Colonic mucosa (tissue), 4 donors: Measurements from ENCODE around the gene S100A7A. TPM values are rescaled to one million over a fixed set of nuclear protein-coding genes. Genes with fewer than 3 reads are reported as not detected.

ENCODE experiments used
- DNase-seq: peaks from one replicate; pipeline ENCODE4 v3.0.0-alpha.2; 2020
- H3K27ac ChIP-seq: fragments of 200-600 bp; one replicate; pipeline ENCODE4 v1.8.0; 2021
- H3K27me3 ChIP-seq: fragments of 200-600 bp; one replicate; pipeline ENCODE4 v1.8.0; 2021
- H3K36me3 ChIP-seq: fragments of 200-600 bp; one replicate; pipeline ENCODE4 v1.8.0; 2021
- H3K4me1 ChIP-seq: fragments of 200-600 bp; one replicate; pipeline ENCODE4 v1.8.0; 2021; ENCODE audit warnings: mild to moderate bottlenecking
- H3K4me3 ChIP-seq: fragments of 200-600 bp; one replicate; pipeline ENCODE4 v1.8.0; 2021
- H3K9ac ChIP-seq, 2 donors: one replicate each; pipeline ENCODE4 v1.7.0; 2013; ENCODE audit warnings: control low read depth in 2 of 2, low read depth in 2 of 2, low read length in 2 of 2
- H3K9me3 ChIP-seq: fragments of 200-600 bp; one replicate; pipeline ENCODE4 v1.8.0; 2021
- intact Hi-C: fragments of 100-400 bp; cut with DNase I; formaldehyde crosslinking; loops from one replicate; pipeline ENCODE4 v1.14.1; 2022
- total RNA-seq, 2 donors: library from RNA; stranded (reverse); fragmentation: NEBNext Ultra II Directional in 1 of 2; extraction: Animal tissue kit (Norgen Biotek cat#: 25700) in 1 of 2; gene quantifications; one replicate each; pipeline ENCODE4 v1.2.1, GENCODE V29; 2021
- TF ChIP-seq, protein P1 (sequence below): fragments of 200-600 bp; IDR thresholded peaks from one replicate; pipeline ENCODE4 v1.8.0; 2022; ENCODE audit warnings: antibody characterized with exemption, mild to moderate bottlenecking
- donor health status: healthy.
- donor health status: DM: no; HTN: no; CAD: no.
- donor health status: DM: no; HTN: no; CAD: no.

Gene S100A7A
- total RNA-seq, 2 donors from 2014 or later = not detected

DNA sequence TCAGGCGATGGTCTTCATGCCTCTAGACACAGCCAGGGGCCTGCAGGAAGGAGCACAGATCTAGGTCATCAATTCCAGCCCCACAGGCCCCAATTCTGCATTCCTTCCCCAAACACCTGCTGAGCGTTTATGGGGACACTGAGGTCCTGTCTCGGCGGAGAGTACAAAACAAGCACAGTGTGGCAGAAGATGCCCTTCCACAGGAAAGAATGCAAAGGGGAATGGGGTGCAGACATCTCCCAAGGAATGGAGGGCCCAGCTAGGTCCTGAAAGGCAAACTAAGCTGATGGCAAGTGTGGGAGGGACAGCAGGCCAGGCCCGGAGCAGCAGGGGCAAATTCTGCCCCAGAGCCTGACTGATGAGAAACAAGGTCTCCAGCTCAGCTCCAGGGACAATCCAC lies 21.9 kb upstream of the S100A7A start:
- intact Hi-C loops = no loop called here
- Histone ChIP-seq H3K27me3 (no peaks in the 10 kb centered on the region), H3K4me3 (no peak overlapping the region), H3K36me3 (no peaks in the 10 kb centered on the region), H3K9me3 (no peaks in the 10 kb centered on the region), H3K4me1 (no peaks in the 10 kb centered on the region), H3K9ac (no peak overlapping the region), H3K27ac (no peak overlapping the region)
- peak; percentile 6 for DNase-seq
- TF ChIP-seq, protein P1, sequence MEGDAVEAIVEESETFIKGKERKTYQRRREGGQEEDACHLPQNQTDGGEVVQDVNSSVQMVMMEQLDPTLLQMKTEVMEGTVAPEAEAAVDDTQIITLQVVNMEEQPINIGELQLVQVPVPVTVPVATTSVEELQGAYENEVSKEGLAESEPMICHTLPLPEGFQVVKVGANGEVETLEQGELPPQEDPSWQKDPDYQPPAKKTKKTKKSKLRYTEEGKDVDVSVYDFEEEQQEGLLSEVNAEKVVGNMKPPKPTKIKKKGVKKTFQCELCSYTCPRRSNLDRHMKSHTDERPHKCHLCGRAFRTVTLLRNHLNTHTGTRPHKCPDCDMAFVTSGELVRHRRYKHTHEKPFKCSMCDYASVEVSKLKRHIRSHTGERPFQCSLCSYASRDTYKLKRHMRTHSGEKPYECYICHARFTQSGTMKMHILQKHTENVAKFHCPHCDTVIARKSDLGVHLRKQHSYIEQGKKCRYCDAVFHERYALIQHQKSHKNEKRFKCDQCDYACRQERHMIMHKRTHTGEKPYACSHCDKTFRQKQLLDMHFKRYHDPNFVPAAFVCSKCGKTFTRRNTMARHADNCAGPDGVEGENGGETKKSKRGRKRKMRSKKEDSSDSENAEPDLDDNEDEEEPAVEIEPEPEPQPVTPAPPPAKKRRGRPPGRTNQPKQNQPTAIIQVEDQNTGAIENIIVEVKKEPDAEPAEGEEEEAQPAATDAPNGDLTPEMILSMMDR = no peak

DNA sequence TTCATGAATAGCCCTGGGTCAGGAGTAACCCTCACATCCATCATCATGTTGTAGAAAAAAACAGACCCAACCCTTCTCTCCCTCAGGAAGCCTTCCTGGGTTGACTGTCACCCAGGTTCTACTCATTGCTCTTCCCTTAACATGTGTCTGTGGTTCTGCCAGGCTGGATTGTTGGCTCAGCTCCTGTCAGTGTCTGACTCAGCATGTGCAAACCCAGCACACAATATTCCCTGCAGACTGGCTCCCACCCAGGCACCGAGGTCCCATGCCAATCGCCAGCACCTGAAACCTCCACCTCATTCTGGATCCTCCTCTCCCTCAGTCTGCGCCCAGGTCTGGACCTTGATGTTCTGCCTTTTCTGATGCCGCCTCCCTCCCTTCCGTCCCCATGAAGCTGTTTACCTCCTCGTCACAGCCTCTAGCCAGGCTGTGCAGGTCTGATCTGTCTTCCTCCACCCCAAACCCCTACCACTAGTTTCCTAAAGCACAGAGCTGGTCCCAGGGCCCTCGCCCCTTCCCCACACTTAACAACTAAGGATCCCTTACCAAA lies 21.1 kb upstream of the S100A7A start:
- DNase-seq = peak; percentile 13
- Histone ChIP-seq H3K27me3 (no peaks in the 10 kb centered on the region), H3K4me3 (no peak overlapping the region), H3K9me3 (no peaks in the 10 kb centered on the region), H3K27ac (no peak overlapping the region), H3K36me3 (no peaks in the 10 kb centered on the region), H3K9ac (no peak overlapping the region), H3K4me1 (no peaks in the 10 kb centered on the region)
- TF ChIP-seq, protein P1 = no peak
- intact Hi-C loops = no loop called here

DNA sequence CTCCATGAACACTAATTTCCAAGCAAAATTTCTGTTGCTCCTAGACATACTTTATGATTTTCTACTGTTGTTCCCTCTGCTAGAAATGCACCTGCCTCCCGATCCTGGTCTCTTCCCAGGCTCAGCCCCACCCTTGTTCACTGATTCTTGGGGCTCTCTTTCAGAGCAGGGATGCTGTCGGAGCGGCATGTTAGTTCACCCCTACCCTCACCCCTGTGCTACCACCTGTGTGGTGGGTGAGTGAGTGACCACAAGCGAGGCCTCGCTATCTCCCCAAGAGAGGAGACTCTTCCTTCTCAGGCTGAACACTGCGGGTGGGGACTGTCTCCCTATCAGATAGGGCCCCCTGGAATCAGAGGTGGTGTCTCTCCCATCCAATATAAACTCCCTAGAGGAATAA lies 20.5 kb upstream of the S100A7A start:
- H3K9ac ChIP-seq = no peak overlapping the region
- TF ChIP-seq, protein P1 = no peak
- no peak overlapping the region for H3K4me3 ChIP-seq
- H3K4me1 ChIP-seq = no peaks in the 10 kb centered on the region
- H3K27me3 ChIP-seq = no peaks in the 10 kb centered on the region
- peak; percentile 12 for DNase-seq
- H3K9me3 ChIP-seq = no peaks in the 10 kb centered on the region
- H3K36me3 ChIP-seq = no peaks in the 10 kb centered on the region
- intact Hi-C loops = no loop called here
- H3K27ac ChIP-seq = no peak overlapping the region

- no peaks in the 10 kb centered on the region for H3K27me3 ChIP-seq
- no peaks in the 10 kb centered on the region for H3K36me3 ChIP-seq
- TF ChIP-seq, protein P1 = no peak
- DNase-seq = no peak
- no peak overlapping the region for H3K27ac ChIP-seq
- no peak overlapping the region for H3K4me3 ChIP-seq
- intact Hi-C loops = no loop called here
- H3K9me3 ChIP-seq = no peaks in the 10 kb centered on the region
- H3K9ac ChIP-seq = no peak overlapping the region
- H3K4me1 ChIP-seq = no peaks in the 10 kb centered on the region
These were observed 19.9 kb upstream of the S100A7A start for GRCh38 chr1:153396461-153396860.

GRCh38 chr1:153397051-153397923 lies 19.0 kb upstream of the S100A7A start:
- intact Hi-C loops = no loop called here
- Histone ChIP-seq H3K9me3 (no peaks in the 10 kb centered on the region), H3K36me3 (no peaks in the 10 kb centered on the region), H3K27me3 (no peaks in the 10 kb centered on the region), H3K4me1 (no peaks in the 10 kb centered on the region), H3K4me3 (no peak overlapping the region), H3K27ac (no peak overlapping the region), H3K9ac (no peak overlapping the region)
- TF ChIP-seq, protein P1 = no peak
- no peak for DNase-seq
